ENCODE data around the gene GALNT7.

GALNT7 gene

DNA sequence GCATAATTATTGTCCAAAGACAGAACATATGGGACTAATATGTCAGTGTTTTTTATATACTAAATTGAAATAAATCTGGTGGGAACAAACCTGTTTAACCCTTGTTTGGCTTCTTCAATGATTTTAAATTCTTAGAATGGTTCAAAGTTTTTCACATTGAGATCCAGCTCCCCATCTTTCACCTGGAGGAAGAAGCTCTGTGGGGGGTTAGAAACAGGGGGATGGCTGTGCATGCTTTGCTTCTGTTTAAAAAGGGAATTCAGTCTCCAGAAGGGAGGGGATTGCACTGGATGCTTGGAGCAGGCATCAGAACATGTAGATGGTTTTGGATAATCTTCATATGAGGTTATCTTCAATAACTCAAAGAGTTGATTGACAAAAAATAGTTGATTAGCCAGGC lies 72.1 kb downstream of the GALNT7 start:
- DNase-seq: no peak

DNA sequence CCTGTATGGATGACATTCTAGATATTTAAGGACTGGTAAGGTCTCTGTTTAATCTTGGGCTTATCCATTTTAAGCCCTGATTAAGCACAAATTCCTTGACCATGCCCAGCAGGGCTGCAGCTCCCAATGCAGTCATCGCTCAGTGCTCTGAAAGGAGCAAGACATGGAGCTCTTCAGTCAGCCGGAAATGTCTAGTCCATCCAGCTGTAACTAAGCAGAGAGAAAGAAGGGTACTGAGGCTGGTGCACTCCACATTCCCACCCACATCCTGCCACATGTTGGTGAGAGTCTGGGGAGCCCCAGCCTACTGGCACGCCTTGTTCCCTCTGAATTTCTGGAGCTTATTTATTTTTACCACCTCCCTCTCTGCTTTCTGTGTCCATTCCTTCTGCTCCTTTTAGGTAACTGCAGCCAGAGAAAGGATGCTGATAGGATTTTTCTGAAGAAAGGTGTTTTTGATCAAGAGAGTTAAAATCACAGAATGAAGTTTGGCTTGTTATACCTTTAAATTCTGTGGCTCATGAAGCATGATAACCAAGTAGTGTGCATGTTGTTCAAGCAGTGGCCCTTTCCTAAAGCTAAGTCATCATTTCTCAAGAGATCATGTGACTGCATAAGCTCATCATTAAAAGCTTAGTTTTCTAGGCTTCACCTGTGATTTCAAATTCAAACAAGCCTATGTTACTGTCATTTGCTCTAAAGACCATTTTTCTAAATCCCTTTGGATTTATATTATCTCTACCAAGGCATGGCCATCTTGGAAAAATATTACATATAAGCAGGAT lies 74.0 kb downstream of the GALNT7 start:
- no peak for DNase-seq

GRCh38 chr4:173243321-173243720 lies 74.7 kb downstream of the GALNT7 start:
- no peak for DNase-seq

DNA sequence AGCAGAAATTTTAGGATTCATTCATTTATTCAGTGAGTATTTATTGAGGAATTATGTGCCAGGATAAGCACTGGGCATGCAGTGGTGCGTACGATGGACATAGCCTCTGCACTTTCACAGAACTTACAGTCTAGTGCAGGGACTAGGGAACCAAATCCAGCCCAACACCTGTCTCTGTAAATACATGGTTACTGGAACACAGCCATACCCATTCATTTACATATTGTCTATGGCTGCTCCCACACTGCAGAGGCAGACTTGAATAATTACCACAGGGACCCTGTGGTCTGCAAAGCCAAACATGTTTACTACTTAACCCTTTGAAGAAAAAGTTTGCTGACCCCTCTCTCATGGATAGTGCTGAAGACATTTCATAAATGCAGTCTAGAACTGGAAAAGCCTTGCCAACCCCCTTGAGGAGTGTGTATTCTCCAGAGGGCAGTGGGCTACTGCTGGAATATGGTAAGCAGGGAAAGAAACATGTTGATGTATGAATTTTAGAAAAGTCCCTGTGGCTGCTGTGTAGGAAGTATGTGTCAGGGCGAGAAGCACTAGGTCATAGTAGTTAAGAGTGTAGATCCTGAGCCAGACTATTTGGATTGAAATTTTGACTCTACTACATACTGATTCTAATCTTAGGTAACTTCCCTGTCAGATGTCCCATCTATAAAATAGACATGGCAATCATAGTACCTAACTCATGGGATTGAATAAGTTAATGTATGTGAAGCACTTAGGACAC lies 75.5 kb downstream of the GALNT7 start:
- DNase-seq: no peak

DNA sequence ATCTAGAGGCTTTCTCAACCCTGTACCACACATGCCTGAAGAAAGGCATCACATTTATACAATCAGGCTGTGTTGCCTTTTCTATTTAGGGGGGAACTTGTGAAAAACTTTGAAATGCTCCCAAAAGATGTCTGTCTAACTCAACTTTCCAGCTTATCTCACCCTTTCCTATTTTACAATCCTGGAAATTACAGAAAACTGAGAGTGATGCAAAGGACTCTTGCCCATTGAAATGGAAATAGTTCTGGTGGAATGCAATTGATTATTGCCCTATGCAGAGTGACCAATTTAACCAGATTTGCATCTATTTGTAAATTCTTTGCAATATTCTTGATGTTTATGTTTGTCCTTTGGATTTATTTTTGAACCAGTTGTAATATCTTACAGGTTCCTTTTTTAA lies 77.3 kb downstream of the GALNT7 start:
- no peak for DNase-seq

- DNase-seq: no peak
Measured at GRCh38 chr4:173246719-173247118, 78.1 kb downstream of the GALNT7 start.

DNA sequence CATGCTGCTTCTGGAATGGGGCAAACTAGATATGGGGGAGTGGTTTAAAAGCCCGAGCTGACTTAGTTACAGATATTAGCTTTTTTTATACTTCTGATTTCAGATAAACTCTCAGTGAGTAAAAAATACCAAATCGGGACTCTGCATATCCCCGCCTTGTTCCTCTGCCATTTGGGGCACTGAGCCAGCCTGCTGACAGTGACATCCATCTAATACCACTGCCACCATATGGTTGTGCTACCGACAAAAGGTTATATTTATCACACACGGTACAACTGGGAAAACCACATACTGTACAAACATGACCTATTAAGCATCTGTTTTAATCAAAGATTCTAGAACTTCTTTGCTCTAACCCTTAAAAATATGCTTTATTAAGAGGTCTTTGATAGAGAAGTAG lies 78.7 kb downstream of the GALNT7 start:
- no peak for DNase-seq

- no peak for DNase-seq
Measured at GRCh38 chr4:173248690-173249089, 80.1 kb downstream of the GALNT7 start.

DNA sequence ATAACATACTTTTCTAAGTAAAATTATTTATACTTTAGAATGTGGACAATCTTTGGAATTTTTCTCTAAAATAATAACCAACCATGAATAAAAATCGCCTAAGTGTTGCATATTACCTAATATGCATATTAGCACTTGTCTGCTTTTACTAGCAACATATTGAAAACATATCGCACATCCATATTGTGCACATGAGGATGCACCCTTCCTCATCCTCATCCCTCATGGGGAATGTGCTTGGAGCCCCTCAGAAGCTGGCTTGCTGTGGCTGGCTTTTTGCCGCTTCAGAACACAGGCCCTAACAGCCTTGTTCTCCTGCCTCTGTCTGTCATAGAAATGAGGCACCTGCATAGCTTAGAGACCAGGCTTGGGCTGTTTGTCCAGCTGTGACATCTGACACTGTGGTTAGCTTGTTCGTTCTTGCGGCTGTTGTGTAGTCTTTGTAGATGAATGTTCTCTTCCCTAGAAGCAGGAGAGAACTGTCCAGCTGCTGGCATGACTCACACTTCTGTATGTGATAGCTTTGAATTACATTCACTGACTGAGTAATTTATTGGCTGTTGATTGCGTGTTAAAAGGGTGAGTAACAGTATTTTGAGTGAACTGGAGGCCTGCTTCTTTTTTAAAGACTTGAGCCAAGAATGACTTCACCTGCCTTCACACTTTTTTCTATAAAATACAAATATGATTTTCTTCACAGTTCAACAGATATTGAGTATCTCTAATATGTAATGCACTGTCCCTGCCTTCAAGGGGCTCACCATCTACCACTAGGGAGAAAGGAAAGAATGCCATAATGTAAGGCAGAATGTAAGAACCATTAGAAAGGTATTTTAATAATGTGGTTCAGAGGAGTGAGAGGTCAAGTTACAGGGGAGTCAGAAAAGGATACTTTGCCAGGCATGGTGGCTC lies 83.7 kb downstream of the GALNT7 start:
- peak; percentile 2 for DNase-seq

DNA sequence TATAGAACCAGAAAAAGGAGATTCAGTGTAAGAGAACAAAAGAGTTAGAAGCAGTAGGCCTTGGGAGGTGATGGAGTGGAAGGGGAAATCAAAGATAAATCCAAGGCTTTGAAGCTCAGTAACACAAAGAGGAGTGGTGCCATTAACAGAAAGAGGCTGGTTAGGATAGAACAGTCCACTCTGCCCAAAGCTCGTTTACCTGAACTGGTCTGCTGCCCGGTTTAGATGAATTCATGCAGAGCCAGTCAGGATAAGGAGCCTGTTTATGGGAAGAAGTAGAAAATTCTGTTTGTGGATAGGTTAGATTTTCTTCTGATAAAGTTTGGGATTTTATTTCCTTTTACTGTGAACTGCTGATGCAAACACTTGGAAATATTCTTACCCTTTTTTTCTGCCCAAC lies 85.0 kb downstream of the GALNT7 start:
- no peak for DNase-seq

DNA sequence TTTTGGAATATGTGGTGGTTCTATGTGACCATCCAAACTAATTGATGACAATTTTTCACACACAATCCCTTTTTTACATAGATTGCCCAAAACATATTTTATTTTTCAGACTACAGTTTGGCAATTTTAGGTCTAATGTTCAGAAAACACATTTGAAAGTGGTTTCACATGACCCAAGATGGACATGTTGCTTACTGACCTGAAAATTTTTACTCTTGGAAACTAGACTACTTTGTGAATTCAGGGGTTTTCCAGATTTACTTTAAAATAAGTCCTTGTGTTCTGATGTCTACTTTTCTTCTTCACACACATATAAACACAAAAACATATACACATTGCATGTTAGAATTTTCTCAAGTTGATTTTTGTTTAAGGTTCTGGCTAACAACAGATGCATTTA lies 86.0 kb downstream of the GALNT7 start:
- no peak for DNase-seq

- no peak for DNase-seq
Measured at GRCh38 chr4:173256825-173257224, 88.2 kb downstream of the GALNT7 start.

DNA sequence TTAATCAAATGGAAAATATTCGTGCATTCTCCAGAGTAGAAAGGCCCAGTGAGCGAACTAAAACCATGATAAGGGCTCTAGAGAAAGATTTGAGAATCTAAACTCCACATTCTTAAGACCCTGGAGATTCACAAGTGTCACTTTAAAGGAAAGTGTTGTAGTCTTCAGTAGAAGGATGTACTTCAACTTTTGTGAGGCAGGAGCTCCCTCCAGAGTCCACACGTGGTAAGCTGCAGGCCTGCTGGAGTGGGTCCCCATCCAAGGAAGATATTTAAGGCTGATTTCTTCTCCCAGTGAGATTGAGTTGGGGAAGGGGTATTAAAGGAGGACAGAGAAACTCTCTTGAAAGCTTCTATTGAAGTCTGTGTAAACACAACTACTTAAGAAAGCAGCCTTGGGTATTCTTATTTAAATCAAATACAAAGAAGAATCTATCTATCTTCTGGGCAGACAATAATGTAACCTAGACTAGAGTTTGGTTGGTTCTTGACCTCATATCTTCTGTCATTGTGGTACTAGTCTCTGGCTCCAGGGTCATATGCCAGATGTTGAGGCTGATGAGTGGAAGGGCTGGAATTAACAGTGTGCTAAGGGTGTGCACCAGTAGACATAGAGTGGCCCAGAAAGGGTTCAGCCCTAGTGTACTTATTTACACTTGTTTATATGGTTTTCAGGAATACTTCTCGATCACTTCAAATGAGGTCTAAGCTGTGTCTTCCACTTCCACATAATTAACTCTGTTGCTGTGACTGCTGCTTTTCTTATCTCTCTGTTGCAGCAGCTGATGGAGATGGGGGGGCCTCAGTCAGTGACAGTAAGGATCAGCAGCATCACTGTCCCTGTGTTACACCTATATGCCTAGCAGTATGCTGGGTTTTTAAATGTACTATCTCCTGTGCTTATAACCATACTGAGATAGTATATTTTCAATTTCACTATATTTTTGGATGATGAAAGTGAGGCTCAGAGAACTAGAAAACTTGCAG lies 89.4 kb downstream of the GALNT7 start:
- peak; percentile 3 for DNase-seq

DNA sequence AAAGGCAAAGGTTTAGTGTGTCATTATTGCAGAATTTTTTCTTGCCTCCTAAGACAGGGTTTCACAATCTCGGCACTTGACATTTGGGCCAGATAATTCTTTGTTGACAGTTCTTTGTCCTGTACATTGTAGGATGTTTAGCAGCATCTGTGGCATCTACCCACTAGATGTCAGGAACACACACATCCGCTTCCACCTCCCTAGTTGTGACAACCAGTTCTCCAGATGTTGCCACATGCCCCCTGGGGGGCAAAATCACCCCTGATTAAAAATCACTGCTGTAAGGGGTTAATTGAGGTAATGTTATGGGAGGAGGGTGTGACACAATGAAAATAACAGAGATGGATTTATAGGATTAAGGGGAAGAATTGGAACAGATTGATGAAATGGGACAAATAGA lies 90.3 kb downstream of the GALNT7 start:
- DNase-seq: no peak

DNA sequence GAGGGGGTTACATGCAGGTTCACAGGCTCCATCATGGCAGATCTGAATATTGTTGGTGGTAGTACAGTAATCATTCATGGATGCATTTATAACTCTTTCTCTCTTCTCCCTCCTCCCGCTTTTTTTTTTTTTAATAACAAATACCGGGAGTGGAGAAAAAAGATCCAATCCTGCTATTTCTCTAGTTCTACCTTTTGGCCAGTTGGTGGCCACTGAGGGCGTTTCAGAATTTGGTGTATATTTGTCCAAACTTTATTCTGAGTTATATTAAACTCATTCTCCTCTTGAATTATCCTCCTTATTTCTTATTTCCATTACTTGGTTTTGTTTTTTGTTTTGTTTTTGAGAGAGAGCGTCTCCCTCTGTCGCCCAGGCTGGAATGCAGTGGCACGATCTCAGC lies 90.7 kb downstream of the GALNT7 start:
- no peak for DNase-seq

DNA sequence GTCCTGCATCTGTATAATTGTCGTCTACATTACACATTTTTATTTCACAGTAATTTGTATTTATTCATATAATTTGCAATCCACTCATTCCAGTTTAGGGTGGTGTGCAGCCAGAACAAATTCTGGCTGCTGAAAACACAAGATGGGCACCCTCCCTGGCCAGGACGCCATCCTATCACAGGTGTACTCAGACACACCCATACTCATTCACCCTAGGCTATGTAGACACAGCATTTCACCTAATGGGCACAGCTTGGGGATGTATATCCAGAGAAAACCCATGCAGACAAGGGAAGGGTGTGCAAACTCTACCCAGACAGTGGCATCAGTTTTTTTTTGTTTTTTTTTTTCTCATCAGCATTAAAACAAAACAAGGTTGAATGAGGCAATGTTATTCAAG lies 92.4 kb downstream of the GALNT7 start:
- no peak for DNase-seq

DNA sequence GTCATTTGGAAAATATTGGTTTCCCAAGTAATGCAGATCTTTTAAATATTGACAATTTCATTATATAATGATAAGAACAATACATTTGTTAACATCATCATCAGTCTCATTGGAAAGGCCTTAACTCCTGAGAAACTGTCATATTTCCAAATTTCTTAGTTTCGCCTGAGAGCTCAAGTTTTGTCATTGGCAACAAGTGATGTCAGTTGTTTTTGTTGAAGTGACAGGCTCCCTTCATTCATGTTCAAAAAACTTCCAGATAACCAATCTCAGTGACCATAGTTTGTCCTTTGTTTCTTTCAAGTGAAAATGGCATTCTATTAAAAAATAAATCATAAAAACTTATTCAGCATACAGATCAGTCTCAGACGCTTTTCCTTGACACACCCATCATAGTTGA lies 93.8 kb downstream of the GALNT7 start:
- DNase-seq: no peak

- DNase-seq: no peak
Measured at GRCh38 chr4:173264245-173264644, 95.6 kb downstream of the GALNT7 start.

DNA sequence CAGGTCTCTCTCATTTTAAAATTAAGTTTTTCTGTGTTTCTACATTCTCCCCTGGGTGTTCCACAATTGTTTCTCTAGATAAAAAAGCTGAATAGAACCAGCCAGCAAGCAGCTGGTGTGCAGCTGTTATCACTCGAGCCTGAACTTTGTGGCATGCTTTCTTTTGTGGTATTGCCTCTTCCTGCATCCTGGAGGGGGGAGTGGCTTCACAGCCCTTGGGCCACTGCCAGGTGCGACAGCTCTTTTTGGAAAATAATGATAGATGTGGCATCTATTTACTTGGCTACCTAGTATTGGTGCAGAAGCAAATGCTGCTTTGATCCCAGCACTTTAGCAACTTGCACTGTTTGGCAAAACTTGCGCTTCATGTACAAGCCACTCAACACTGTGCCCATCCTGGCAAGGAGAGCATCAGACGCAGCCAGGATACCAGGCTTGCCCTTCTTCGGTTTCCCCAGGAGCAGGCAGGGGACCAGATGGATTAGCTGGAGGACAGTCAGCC lies 96.1 kb downstream of the GALNT7 start:
- DNase-seq: no peak

- DNase-seq: no peak
Measured at GRCh38 chr4:173265751-173266150, 97.1 kb downstream of the GALNT7 start.

GRCh38 chr4:173267711-173268110 lies 99.1 kb downstream of the GALNT7 start:
- DNase-seq: no peak

DNA sequence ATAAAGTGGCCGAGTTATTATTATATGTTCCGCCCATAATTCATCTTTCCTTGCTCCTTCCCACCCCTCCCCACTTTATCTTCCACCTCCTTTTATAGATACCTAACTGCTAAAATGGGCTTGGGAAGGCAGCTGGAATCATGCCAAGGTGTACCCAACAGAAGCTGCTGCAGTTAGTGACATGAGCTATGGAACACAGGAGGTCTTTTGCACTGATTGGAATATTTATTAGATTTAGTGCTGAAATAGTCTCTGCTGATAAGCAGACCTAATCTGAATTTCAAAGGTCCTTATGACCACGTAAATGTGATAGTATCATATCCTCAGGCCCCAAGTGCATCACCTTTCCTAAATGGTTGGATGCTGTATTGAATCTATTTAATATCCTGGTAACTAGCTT lies 100.7 kb downstream of the GALNT7 start:
- no peak for DNase-seq
